B cell (primary cell): ENCODE data around the gene CDH20.

Source experiments
- EZH2 ChIP-seq: IDR thresholded peaks from 2 replicates; pipeline ENCODE4 v1.6.1; 2012; ENCODE audit warnings: borderline replicate concordance, low read depth, mild to moderate bottlenecking, moderate library complexity, low read length; ENCODE audit not compliant: insufficient read depth, poor library complexity, severe bottlenecking
- TF ChIP-seq, protein P1 (sequence below): fragments of 200-600 bp; IDR thresholded peaks from one replicate; pipeline ENCODE4 v1.8.0; 2022; ENCODE audit warnings: antibody characterized with exemption, mild to moderate bottlenecking

DNA sequence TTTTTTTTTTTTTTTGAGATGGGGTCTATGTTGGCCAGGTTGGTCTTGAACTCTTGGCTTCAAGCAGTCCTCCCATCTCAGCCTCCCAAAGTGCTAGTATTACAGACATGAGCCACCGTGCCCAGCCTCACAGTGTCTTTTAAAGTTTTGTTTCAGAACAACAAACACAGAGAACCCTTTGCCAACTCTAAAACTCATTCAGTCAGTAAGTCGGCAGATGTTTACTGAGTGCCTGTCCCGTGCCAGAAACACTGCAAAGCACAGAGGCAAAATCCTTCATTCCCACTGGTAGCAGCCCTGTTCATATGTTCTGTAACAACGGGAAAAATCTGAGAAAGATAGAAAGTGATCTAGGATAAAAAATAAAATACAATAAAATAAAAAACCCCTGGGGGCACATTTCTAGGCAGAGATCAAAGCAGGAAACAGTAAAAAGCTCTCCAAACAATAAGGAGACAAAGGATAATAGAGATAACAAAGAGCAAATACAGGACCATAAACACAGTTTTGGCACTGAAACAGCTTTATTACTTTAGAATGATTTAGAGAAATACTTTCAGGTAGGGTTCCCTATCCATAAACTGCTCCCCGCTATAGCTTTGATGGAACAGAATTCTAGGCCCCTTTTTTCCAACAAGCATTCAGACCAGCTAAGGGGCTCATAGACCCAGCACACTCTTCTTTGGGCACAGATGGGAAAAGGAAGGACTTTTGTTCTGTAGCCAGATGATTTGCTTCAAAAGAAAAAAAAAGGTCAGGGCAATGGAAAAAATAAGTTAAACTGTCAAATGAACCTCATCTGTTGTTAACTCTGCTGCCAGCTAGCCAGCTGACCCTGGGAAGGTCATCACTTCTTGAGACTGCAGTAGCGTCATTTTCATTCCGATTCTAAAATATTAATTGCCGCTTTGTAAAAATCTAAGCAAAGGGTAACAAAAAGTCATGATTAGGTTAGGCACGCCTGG is 212.3 kb downstream of the CDH20 start:
- TF ChIP-seq, protein P1, sequence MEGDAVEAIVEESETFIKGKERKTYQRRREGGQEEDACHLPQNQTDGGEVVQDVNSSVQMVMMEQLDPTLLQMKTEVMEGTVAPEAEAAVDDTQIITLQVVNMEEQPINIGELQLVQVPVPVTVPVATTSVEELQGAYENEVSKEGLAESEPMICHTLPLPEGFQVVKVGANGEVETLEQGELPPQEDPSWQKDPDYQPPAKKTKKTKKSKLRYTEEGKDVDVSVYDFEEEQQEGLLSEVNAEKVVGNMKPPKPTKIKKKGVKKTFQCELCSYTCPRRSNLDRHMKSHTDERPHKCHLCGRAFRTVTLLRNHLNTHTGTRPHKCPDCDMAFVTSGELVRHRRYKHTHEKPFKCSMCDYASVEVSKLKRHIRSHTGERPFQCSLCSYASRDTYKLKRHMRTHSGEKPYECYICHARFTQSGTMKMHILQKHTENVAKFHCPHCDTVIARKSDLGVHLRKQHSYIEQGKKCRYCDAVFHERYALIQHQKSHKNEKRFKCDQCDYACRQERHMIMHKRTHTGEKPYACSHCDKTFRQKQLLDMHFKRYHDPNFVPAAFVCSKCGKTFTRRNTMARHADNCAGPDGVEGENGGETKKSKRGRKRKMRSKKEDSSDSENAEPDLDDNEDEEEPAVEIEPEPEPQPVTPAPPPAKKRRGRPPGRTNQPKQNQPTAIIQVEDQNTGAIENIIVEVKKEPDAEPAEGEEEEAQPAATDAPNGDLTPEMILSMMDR, result no peak
- TF ChIP-seq EZH2, result no peak
